Omental fat pad (tissue), 4 donors: Measurements from ENCODE around the gene AASDH. TPM values are rescaled to one million over a fixed set of nuclear protein-coding genes. Genes with fewer than 3 reads are reported as not detected.

Source experiments
- ATAC-seq: fragments of 150-250 bp; one replicate; pipeline ENCODE4 v1.9.1; 2016; ENCODE audit warnings: mild to moderate bottlenecking, moderate library complexity; ENCODE audit not compliant: low FRiP score
- DNase-seq: peaks from one replicate; pipeline ENCODE4 v3.0.0-alpha.2; 2019; ENCODE audit warnings: low spot score
- CTCF ChIP-seq, 3 donors: fragments of 450-650 bp; IDR thresholded peaks; one replicate each; pipeline ENCODE4 v1.5.1; 2016 to 2017; ENCODE audit warnings: antibody characterized with exemption in 3 of 3, mild to moderate bottlenecking in 3 of 3, moderate library complexity in 2 of 3
- total RNA-seq, 4 donors: library from RNA; depleted of rRNA; stranded (reverse); fragments of >200 nt; gene quantifications; one replicate each; pipeline ENCODE4 v1.1.0, GENCODE V29; 2016

Gene AASDH
- total RNA-seq, 4 donors from 2014 or later, result 6.7 to 12.5 (median 7.8) TPM

GRCh38 chr4:56427179-56427578, 39.9 kb upstream of the AASDH start:
- ATAC-seq (no peak), DNase-seq (no peak)
- no peak for TF ChIP-seq CTCF (IDR thresholded peaks at IDR 0.05)

- no peak for TF ChIP-seq CTCF (IDR thresholded peaks at IDR 0.05)
- ATAC-seq (no peak), DNase-seq (no peak)
Observed at GRCh38 chr4:56426273-56426672, 39.0 kb upstream of the AASDH start.

DNA sequence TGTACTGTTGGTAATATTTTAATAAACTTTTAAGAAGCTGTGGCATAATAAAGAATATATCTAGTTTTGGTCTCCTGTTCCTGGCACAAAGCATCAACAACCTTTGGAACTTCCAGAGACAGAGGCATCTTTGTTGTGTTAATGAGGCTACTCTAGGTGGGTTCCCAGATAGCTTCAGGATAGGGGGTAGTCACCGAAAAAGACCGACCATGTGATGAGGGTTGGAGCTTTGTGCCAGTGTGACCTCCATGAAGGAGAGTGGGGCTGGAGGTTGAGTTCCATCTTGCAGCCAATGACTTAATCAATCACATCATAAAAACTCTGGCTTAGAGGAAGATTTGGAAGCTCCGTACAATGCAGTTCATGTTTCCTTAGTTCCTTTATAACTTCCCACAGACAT, 38.2 kb upstream of the AASDH start:
- no peak for ATAC-seq
- DNase-seq, result no peak
- no peak for TF ChIP-seq CTCF (IDR thresholded peaks at IDR 0.05)

DNA sequence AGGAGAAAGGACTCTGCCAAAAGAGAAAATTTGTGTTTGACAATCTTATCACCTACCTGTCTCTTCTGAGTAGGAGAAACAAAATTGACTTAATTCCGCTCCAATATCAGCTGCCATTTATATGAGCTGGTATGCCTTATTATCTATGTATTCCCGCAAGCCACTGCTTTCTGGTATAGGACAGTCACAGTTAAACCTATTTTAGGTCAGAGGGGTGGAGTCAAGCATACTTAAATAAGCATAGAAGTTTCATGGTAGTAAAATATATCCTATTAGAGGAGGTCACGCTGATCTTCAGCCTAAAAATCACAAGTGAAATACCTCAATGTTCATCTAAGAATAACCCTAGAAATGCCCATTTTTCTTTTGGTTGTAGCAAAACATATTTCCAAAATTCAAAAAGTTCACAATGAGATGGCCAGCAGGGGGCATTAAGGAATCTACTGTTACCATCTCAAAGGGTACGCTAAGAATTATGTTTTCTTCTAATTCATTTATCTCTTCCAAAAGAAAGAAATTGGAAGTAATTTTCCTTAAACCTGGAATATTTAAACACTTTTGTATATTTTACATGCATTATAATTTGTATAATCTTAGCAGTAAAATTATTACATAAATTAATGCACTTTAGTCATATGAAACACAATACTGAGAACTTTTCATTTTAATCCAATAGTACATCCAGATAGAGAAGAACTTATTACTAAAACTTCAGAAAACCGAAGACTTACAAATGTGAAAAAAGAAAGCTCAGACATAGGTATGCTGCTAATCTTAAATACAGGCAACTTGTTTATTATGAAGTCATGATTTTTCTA, 37.6 kb upstream of the AASDH start:
- ATAC-seq (no peak), DNase-seq (no peak)
- peak in 1 of 3 donors; percentile 11 for TF ChIP-seq CTCF (IDR thresholded peaks at IDR 0.05)

DNA sequence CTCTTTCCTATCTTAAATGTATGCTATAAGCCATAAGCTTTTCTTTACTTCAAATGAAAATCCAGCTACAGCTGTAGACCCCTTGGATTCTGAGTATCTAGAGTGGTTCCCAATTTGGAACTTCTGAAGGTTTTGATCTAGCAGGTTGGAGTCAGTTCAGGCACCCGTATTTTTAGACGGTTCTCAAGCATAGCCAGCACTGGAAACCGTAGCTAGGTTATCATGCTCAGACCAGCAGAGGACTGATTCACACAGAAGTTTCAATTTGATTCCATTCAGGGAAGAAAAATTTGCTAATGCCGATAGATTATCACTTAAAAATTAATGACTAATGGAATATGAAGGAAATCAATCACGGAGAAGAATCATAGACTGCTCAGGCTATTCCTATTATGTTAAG, 36.9 kb upstream of the AASDH start:
- DNase-seq (no peak), ATAC-seq (no peak)
- TF ChIP-seq CTCF (IDR thresholded peaks at IDR 0.05), result no peak

- ATAC-seq (no peak), DNase-seq (no peak)
Observed at GRCh38 chr4:56417396-56417795, 30.1 kb upstream of the AASDH start.

More at GRCh38 chr4:56417396-56417795, 30.1 kb upstream of the AASDH start:
- TF ChIP-seq CTCF (IDR thresholded peaks at IDR 0.05), result no peak
